DOHH2 (cell line): Measurements from ENCODE around the gene HSDL1.

Experiments used
- H3F3A ChIP-seq: fragments of 200-600 bp; sonication (generic), shearing (Covaris generic); 2 replicates; pipeline ENCODE4 v1.6.0; 2016; ENCODE audit warnings: antibody characterized with exemption, mild to moderate bottlenecking; ENCODE audit not compliant: control insufficient read depth, insufficient read depth
- H3K27ac ChIP-seq: fragments of 200-600 bp; sonication (generic); 2 replicates; pipeline ENCODE4 v1.5.1; 2014; ENCODE audit warnings: low read depth, mild to moderate bottlenecking, low read length, moderate library complexity
- H3K27me3 ChIP-seq: fragments of 200-600 bp; sonication (generic); 2 replicates; pipeline ENCODE4 v1.6.1; 2014; ENCODE audit warnings: mild to moderate bottlenecking, low read length, mixed read lengths; ENCODE audit not compliant: control insufficient read depth
- H3K36me3 ChIP-seq: fragments of 200-600 bp; sonication (generic); 2 replicates; pipeline ENCODE4 v1.6.1; 2014; ENCODE audit warnings: mild to moderate bottlenecking, low read length, moderate library complexity, mixed read lengths; ENCODE audit not compliant: control insufficient read depth
- H3K4me1 ChIP-seq: fragments of 200-600 bp; sonication (generic); 2 replicates; pipeline ENCODE4 v1.6.1; 2014; ENCODE audit warnings: mild to moderate bottlenecking, low read length, mixed read lengths; ENCODE audit not compliant: control insufficient read depth
- H3K4me2 ChIP-seq: fragments of 200-600 bp; sonication (generic); 2 replicates; pipeline ENCODE4 v1.6.0; 2014; ENCODE audit warnings: mild to moderate bottlenecking, low read length, moderate library complexity
- H3K4me3 ChIP-seq: fragments of 200-600 bp; sonication (generic); 2 replicates; pipeline ENCODE4 v1.5.1; 2014; ENCODE audit warnings: mild to moderate bottlenecking, low read length, mixed read lengths
- H3K79me2 ChIP-seq: fragments of 200-600 bp; sonication (generic); 2 replicates; pipeline ENCODE4 v1.6.1; 2014; ENCODE audit warnings: mild to moderate bottlenecking, low read length, mixed read lengths; ENCODE audit not compliant: control insufficient read depth
- H3K9me2 ChIP-seq: fragments of 200-600 bp; sonication (generic); replicated peaks from 2 replicates; pipeline ENCODE4 v1.6.1; 2014; ENCODE audit warnings: mild to moderate bottlenecking, low read length, mixed read lengths; ENCODE audit not compliant: control insufficient read depth
- H3K9me3 ChIP-seq: fragments of 200-600 bp; sonication (generic); 2 replicates; pipeline ENCODE4 v1.6.1; 2014; ENCODE audit warnings: antibody characterized with exemption, low read length, mixed read lengths; ENCODE audit not compliant: control insufficient read depth, insufficient read depth
- H4K20me1 ChIP-seq: fragments of 200-600 bp; sonication (generic); 2 replicates; pipeline ENCODE4 v1.6.0; 2014; ENCODE audit warnings: low read depth, mild to moderate bottlenecking, antibody characterized with exemption, low read length, moderate library complexity; ENCODE audit not compliant: control insufficient read depth, insufficient read depth
- EZH2phosphoT487 ChIP-seq: fragments of 200-600 bp; sonication (generic); IDR thresholded peaks from 2 replicates; pipeline ENCODE4 v1.6.1; 2017; ENCODE audit warnings: borderline replicate concordance, mild to moderate bottlenecking, antibody characterized with exemption, low read length, moderate library complexity, mixed read lengths
- TF ChIP-seq, protein P1 (sequence below): fragments of 200-600 bp; sonication (generic); IDR thresholded peaks from one replicate; pipeline ENCODE4 v1.5.1; 2014; ENCODE audit warnings: antibody characterized with exemption, mild to moderate bottlenecking, low read depth, low read length; ENCODE audit not compliant: poor library complexity, severe bottlenecking

HSDL1 gene

DNA sequence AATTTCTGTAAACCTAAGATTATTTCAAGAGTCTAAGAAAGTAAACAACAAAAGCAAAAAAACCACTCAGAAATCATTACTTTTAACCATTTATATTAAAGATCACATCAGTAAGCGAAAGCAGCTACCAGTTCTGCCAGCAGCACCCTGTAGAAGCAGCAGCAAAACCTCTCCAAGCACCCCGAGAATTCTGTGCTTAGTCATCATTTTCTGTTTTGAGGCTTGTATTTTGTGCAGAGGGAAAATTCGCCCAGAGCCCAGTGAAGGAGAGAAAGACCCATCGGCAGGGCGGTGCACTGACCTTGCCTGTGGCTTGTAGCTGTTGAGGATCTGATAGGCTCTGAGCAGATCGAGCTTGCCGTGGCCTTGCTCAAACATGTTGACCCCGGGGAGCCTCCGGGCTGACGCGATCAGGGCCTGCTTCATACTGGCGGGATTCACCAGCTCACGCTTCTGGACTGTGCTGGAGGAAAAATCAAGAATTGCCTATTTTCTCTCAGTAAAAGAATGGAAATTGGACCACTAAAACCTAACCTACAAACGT is 63.5 kb downstream of the HSDL1 start:
- H3K9me3 ChIP-seq = no peaks in the 10 kb centered on the region
- no peak overlapping the region for H3K4me3 ChIP-seq
- TF ChIP-seq, protein P1, sequence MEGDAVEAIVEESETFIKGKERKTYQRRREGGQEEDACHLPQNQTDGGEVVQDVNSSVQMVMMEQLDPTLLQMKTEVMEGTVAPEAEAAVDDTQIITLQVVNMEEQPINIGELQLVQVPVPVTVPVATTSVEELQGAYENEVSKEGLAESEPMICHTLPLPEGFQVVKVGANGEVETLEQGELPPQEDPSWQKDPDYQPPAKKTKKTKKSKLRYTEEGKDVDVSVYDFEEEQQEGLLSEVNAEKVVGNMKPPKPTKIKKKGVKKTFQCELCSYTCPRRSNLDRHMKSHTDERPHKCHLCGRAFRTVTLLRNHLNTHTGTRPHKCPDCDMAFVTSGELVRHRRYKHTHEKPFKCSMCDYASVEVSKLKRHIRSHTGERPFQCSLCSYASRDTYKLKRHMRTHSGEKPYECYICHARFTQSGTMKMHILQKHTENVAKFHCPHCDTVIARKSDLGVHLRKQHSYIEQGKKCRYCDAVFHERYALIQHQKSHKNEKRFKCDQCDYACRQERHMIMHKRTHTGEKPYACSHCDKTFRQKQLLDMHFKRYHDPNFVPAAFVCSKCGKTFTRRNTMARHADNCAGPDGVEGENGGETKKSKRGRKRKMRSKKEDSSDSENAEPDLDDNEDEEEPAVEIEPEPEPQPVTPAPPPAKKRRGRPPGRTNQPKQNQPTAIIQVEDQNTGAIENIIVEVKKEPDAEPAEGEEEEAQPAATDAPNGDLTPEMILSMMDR = no peak
- TF ChIP-seq EZH2phosphoT487 = no peak
- H3K27me3 ChIP-seq = no peaks in the 10 kb centered on the region
- peaks cover 20% of the 10 kb centered on the region for H3K4me1 ChIP-seq
- H3K4me2 ChIP-seq = no peak overlapping the region
- H3K9me2 ChIP-seq = no peaks in the 10 kb centered on the region
- no peaks in the 10 kb centered on the region for H4K20me1 ChIP-seq
- peaks cover 78% of the 10 kb centered on the region for H3K36me3 ChIP-seq
- no peak overlapping the region for H3K27ac ChIP-seq
- H3F3A ChIP-seq = peaks cover 7% of the 10 kb centered on the region; the same call in 1 of the 2 replicates
- H3K79me2 ChIP-seq = peaks cover 10% of the 10 kb centered on the region

GRCh38 chr16:84080813-84081212 is 64.2 kb downstream of the HSDL1 start:
- Histone ChIP-seq H3K27ac (no peak overlapping the region), H3K36me3 (peaks cover 75% of the 10 kb centered on the region), H3K9me2 (no peaks in the 10 kb centered on the region), H3K27me3 (no peaks in the 10 kb centered on the region), H3K4me2 (no peak overlapping the region), H3K4me1 (peaks cover 13% of the 10 kb centered on the region), H3K4me3 (no peak overlapping the region), H3F3A (peaks cover 3% of the 10 kb centered on the region; the same call in 1 of the 2 replicates), H4K20me1 (no peaks in the 10 kb centered on the region), H3K9me3 (no peaks in the 10 kb centered on the region), H3K79me2 (peaks cover 4% of the 10 kb centered on the region)
- TF ChIP-seq EZH2phosphoT487 = no peak
- TF ChIP-seq, protein P1 = no peak

DNA sequence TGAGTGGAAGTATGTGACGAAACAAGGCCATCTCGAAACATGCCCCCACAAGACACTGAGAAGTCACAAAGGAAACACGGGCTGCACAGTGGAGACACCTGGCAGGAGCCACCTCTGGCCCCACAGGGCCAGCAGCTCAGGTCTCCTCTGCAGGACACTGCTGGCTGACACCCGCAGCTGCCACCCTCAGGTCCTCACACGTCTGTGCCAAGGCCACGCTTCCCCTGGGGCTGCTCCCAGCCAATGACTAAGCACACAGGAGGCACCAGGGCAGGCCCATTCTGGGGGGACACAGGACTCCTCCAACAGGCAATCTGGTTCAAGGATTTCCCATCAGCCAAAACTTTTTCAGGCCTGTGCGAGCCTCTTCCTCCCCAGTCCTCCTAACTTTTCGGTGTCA is 64.6 kb downstream of the HSDL1 start:
- Histone ChIP-seq H3K4me1 (peaks cover 9% of the 10 kb centered on the region), H3K9me2 (no peaks in the 10 kb centered on the region), H3K4me2 (no peak overlapping the region), H3K27me3 (no peaks in the 10 kb centered on the region), H3K4me3 (no peak overlapping the region), H3K9me3 (no peaks in the 10 kb centered on the region), H3K79me2 (peaks cover 4% of the 10 kb centered on the region), H3K36me3 (peaks cover 80% of the 10 kb centered on the region), H3K27ac (no peak overlapping the region), H4K20me1 (no peaks in the 10 kb centered on the region), H3F3A (no peaks in the 10 kb centered on the region)
- no peak for TF ChIP-seq EZH2phosphoT487
- TF ChIP-seq, protein P1 = no peak
